ENCODE results near the gene STAMBPL1.

The STAMBPL1 gene

GRCh38 chr10:88896372-88896993 is 16.4 kb downstream of the STAMBPL1 start:
- no peak for DNase-seq

GRCh38 chr10:88896994-88897853 is 17.2 kb downstream of the STAMBPL1 start:
- DNase-seq, result no peak

GRCh38 chr10:88898727-88899126 is 18.7 kb downstream of the STAMBPL1 start:
- DNase-seq, result no peak

- DNase-seq, result no peak
Measured at GRCh38 chr10:88899886-88900285, 19.8 kb downstream of the STAMBPL1 start.

- DNase-seq, result no peak
Measured at GRCh38 chr10:88901206-88901983, 21.4 kb downstream of the STAMBPL1 start.

GRCh38 chr10:88901984-88902789 is 22.1 kb downstream of the STAMBPL1 start:
- DNase-seq, result no peak

- DNase-seq, result no peak
Measured at GRCh38 chr10:88903715-88904114, 23.7 kb downstream of the STAMBPL1 start.

GRCh38 chr10:88906921-88907320 is 26.9 kb downstream of the STAMBPL1 start:
- DNase-seq, result no peak

GRCh38 chr10:88908194-88908593 is 28.1 kb downstream of the STAMBPL1 start:
- no peak for DNase-seq

GRCh38 chr10:88911116-88911515 is 31.1 kb downstream of the STAMBPL1 start:
- DNase-seq, result no peak

- no peak for DNase-seq
Measured at GRCh38 chr10:88911851-88912250, 31.8 kb downstream of the STAMBPL1 start.

GRCh38 chr10:88913127-88913526 is 33.1 kb downstream of the STAMBPL1 start:
- DNase-seq, result peak; percentile 51

GRCh38 chr10:88913788-88914187 is 33.7 kb downstream of the STAMBPL1 start:
- no peak for DNase-seq

- DNase-seq, result no peak
Measured at GRCh38 chr10:88915781-88916180, 35.7 kb downstream of the STAMBPL1 start.

- DNase-seq, result no peak
Measured at GRCh38 chr10:88916231-88916630, 36.2 kb downstream of the STAMBPL1 start.

- no peak for DNase-seq
Measured at GRCh38 chr10:88916986-88917385, 36.9 kb downstream of the STAMBPL1 start.

- DNase-seq, result no peak
Measured at GRCh38 chr10:88918191-88918905, 38.3 kb downstream of the STAMBPL1 start.

GRCh38 chr10:88919041-88919440 is 39.0 kb downstream of the STAMBPL1 start:
- no peak for DNase-seq

GRCh38 chr10:88920198-88920597 is 40.2 kb downstream of the STAMBPL1 start:
- no peak for DNase-seq

- no peak for DNase-seq
Measured at GRCh38 chr10:88920986-88921593, 41.0 kb downstream of the STAMBPL1 start.

GRCh38 chr10:88922041-88922440 is 42.0 kb downstream of the STAMBPL1 start:
- no peak for DNase-seq

GRCh38 chr10:88923520-88923919 is 43.5 kb downstream of the STAMBPL1 start:
- no peak for DNase-seq
